K562 (cell line): ENCODE results near the gene WFDC1.

Experiments
- CAMTA2 ChIP-seq: fragments of 250-450 bp; sonication (Bioruptor Pico); conservative IDR thresholded peaks from 2 replicates; pipeline ENCODE4 v1.5.1; 2022
- CTCF ChIP-seq, 3 experiments: IDR thresholded peaks in 2 of 3; conservative IDR thresholded peaks in 1 of 3; 2 replicates each; pipeline ENCODE4 v1.5.1; 2011 to 2012; ENCODE audit warnings: low read length in 3 of 3, mild to moderate bottlenecking in 3 of 3, control low read depth in 2 of 3, improper control_type of control experiment in 1 of 3, inconsistent platforms in 1 of 3, low read depth in 1 of 3, mixed read lengths in 1 of 3, moderate library complexity in 1 of 3; ENCODE audit not compliant: insufficient read depth in 2 of 3
- POLR2AphosphoS5 ChIP-seq: IDR thresholded peaks from 2 replicates; pipeline ENCODE4 v1.6.1; 2011; ENCODE audit warnings: mild to moderate bottlenecking, low read depth, low read length, moderate library complexity; ENCODE audit not compliant: control insufficient read depth, insufficient read depth
- ZBTB1 ChIP-seq: sonication (generic); formaldehyde crosslinking; IDR thresholded peaks from 2 replicates; pipeline ENCODE4 v1.8.1; 2023; ENCODE audit warnings: missing genetic modification reagents, low read depth, mild to moderate bottlenecking, borderline replicate concordance

- TF ChIP-seq ZBTB1: no peak
- TF ChIP-seq CAMTA2 (CRISPR knock-in tag): no peak
- no peak for TF ChIP-seq CTCF (IDR thresholded peaks at IDR 0.05 in 2 of 3, conservative IDR thresholded peaks at IDR 0.05 in 1 of 3; ENCODE audit: insufficient read depth in 2 of 3, low read depth in 1 of 3, low read length in 3 of 3)
- TF ChIP-seq POLR2AphosphoS5: no peak
Observed at GRCh38 chr16:84322749-84323148, 28.1 kb downstream of the WFDC1 start.
